GM18907 (cell line): ENCODE measurements around the gene SLC4A8.

Source experiments
- ATAC-seq: cut with Tn5 transposase; IDR thresholded peaks from one replicate; pipeline ENCODE4 v1.9.1; 2021; ENCODE audit warnings: mild to moderate bottlenecking, moderate library complexity; ENCODE audit not compliant: unreplicated experiment

SLC4A8 gene

DNA sequence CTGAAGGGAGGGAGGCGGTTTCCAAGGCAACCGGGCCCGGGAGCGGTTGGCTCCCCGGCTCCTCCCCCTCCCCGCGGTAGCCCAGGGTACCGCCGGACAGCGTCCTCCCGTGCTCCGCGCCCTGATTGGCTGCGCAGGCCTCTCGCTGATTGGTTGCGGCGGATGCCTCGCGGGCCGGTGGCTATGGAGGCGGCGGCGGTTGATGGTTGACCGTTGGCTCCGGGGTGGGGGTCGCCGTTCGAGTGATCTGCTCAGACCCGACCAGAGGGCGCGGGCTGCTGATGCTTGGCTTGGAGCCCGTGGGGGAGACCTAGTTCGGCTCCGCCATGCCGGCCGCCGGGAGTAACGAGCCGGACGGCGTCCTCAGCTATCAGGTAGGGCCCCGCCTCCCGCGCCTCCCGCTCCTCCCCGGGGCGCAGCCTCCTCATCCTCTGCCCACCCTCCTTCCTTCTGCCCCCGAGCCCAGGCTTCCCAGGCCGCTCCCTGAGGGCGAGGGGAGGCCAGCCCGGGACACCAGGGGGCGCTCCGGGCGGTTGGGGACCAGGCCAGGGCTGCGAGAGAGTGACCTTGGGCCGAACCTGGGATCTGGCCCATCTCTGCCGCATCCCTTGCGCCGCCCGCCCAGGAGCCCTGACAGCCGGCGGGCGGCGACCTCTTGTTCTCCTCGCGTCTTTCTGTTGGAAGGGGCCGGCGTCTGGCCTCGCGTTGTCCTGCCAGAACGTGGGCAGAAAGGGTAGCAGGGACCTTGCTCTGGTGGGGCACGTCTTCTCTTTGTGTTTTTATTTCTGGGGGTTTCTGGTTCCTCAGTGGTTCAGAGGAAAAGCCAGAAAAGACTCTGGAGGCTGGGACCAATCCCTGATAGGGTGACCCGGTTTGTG lies at the start of gene SLC4A8:
Gene SLC4A8 (plus strand): TSS at position 170 of the 878 bp plus-strand sequence. CDS start 157 bp downstream, at position 327.
- ATAC-seq = peak; percentile 86

DNA sequence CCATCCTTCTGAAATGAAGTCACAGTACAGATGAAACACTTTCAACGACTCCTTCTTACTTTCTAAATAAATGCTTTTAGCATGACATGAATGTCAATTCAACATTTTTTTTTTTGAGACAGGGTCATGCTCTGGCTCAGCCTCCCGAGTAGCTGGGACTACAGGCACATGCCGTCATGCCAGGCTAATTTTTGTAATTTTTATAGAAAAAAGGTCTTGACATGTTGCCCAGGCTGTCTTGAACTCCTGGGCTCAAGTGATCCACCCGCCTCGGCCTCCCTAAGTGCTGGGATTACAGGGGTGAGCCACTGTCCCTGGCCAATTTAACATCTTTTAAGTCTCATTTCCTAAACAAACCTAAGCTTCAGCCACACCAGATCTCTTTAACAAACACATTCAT lies 49.8 kb upstream of the SLC4A8 start:
- no peak for ATAC-seq

DNA sequence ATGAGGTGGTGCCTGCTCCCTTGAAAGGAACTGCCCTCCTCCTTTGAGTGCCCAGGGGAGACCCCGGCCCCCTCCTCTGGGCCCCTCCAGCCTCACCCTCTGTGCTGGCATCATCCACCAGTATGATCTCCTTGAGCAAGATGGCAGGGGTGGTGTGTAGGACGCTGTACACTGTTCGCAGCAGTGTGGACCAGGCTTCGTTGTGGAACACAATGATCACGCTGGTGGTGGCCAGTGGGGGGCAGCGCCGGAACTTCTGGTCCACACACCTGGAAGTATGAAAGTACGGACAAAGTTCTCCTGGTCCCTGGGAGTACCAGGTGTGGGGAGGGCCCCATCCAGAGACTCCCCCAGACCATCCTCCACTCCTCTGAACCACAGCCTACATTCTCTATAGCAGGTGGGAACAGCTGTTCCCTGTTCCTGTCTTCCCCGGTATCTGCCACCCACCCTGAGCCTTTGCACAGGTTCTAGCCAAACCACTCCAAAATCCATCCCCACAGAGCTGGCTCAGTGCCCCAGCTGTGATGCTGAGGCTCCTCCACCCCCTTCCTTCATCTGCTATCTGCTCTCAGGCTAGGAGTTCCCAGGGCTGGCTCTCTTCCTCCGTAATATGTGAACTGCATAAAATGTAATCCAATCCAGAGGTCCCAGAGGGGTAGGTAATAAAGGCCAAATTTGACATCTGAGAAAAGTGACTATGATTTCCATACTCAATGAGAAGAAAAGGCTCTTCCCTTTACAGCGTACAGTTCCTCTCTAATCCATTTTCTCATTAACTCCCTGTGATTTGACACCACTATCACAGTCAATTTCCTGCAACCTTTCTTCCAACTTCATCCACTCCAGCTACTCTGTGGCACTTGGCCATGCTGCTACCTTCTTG lies 47.3 kb upstream of the SLC4A8 start:
- ATAC-seq = no peak

DNA sequence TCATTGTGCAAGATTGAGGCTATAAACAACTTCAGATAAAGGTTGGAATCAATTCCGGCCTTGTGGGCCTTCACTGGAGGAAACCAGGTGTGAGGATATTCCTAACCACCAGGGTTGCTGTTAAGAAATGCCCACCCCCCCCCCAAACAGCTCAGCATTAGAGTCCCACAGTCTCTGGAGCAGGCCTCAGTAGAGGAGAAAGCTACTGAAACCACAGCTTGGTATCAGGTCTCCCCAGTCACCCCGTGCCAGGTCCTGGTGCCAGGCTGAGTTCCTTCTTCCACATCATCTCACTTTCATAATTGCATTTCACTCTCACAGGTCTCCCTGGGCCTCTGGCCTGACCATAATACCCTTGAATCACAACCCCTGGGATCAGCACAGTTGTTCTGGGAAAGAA lies 45.9 kb upstream of the SLC4A8 start:
- ATAC-seq = no peak

DNA sequence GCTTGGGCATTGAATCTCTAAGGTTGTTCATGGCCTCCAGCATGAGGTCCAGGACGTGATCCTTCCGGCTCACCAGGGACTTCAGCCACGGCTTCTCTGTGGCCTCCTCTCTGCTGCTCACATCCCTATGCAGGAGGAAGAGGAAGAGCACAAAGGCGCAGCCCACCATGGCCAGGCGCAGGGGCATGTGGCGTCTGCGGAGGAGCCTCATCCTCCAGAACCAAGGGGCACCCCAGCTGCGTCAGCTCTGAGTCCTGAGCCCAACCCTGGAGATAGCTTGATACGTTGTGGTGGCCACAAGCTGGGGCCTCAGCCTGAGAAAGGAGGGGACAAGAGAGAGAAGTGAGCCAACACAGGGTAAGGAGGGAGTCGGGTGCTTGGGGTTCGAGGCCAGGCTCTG lies 45.1 kb upstream of the SLC4A8 start:
- ATAC-seq = no peak

DNA sequence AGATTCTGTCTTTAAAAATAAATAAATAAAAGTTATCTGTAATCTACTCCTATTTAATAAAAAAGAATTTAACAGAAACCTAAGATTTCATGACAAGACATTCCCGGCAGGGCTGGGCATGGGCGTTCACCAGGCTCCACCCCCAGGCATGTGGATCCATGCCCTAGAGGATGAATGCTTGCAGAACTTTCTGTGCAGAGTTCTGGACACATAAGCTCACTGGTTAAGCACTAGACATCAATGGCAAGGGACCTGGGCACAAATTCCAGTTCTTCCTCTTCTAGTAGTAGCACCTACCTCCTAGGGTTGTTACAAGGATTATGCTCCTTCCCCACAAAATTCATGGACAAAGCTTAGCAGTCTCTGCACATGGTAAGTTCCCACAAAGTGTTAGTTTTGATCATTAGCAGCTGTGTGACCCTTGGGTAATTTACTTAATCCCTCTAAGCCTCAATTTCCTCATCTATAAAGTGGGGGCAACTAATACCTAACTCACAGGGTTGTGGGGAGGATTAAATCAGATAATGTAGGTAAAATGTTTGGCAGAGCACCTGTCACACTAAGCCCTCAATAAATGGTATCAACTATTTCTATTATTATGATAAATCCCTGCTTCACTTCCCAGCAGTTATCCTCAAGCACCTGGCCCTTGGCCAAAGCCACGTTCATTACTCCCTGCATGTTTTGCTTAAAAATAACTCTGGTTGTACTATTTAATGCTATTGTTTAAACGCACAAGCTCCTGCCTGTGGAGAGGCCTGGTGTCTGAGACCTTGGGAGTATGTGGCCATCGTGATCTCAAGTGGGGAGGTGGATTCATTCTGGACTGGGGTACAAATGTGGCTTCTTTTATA lies 43.2 kb upstream of the SLC4A8 start:
- no peak for ATAC-seq

DNA sequence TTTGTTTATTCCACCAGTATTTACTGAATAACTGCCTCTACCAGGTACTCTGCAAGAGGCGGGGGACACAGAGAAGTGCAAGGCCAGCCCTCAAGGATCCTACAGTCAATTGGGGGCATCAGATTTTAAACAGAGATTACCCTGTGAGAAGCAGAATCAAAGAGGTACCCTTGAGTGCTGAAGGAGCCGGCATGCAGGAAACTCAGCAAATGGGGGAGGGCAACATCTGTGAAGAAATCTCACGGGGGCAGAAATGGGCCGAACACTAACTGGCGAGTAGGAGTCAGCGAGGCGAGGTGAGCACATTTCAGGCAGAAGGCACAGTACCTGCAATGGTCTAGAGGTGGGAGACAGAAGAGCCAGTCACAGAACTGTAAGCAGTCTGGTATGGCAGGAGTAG lies 42.5 kb upstream of the SLC4A8 start:
- ATAC-seq = no peak

DNA sequence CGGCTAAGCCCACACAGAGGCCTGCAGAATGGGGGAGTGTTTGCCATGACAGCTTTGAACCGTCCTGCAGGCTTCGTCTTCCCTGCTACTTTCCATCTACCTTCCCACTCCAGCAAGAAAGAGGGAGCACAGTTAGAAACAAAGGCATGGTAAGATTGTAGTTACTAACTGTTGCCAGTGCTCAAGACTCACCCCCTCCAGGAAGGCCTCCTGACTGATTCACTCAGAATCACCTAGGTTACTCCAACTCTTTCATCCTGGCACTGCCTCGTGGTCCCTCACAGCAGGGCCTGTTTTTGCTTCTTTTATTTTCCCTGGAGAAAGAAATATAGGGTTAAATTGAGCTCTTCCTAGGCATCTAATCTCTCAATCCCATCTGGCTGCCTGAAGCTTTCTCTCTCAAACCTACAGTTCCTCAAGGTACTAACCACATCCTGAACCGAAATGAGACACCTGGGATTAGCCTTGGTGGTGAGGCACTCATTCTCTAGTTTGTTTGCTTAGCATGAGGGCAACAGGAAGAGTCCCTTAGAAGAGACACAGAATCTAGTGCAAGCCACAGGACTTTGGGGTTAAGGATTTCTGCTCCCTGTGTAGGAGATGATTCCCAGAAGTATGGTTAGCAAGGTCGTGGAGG lies 41.2 kb upstream of the SLC4A8 start:
- ATAC-seq = no peak

DNA sequence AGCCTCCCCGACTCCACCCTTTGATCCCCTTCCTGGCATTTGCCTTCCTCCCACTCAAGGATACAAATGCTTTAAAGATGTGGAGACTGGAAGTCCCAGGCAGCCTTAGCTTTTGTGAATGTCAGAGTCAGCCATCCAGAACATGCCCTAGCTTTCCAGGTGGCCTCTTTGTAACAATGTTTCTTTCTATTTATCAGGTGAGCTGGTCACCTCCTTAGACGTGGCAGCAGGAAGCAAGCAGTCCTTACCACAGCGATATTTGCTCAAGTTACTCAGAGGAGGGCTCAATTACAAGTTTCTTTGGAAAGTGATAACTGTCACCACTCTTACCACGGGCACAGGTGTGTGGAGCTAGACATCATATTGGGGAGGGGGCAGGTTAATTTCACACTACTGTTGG lies 38.3 kb upstream of the SLC4A8 start:
- no peak for ATAC-seq

DNA sequence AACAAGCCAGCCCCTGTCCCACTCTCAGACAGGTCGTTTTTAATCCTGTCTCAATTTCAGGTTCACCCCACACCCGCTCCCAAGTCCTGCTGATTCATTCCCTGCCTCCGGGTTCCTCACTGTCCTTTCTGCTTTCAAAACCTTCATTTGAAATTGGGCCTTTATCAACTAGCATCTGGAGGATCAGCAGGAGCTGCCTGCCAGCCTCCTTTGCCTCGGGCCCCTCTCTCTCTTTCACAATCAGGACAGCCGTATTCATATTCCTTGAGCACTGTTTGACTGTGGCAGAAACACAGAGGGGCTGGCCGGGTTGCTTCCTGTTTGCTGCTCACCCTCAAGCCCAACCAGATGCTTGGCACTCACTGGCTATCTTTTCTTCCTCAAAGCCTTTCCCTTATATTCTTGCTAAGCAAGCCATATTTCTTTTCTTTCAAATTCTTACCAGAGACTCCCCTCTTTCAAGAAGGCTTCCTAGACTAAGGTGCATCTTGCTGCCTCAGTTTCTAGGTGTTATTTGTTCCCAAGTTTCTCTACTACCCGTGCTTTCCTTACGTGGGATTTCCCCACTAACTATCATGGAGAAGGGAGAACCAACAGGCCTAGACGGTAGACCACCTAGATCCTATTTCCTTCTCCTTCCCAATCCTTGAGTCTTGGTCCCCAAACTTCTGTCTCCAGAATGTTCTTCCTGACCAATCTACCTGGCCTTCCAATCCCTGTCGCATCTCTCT lies 36.4 kb upstream of the SLC4A8 start:
- no peak for ATAC-seq

DNA sequence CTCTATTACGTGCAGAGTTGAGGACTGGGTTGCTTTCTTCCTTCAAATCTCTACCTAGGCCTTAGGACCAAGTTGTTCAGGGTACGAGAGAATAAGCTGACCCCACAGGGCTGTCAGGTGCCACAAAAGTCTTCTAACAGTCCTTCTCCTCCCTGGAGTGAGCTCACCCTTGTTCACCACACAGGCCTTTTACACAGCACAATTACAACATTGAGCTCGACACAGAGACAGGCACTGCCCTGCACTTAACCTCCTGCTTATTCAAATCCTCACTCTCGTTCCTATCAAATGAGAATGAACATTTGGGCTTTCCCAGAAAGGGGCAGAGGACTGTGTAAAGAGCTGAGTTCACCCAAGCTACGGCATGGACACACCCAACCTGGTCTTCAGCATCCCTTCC lies 35.8 kb upstream of the SLC4A8 start:
- ATAC-seq = no peak

DNA sequence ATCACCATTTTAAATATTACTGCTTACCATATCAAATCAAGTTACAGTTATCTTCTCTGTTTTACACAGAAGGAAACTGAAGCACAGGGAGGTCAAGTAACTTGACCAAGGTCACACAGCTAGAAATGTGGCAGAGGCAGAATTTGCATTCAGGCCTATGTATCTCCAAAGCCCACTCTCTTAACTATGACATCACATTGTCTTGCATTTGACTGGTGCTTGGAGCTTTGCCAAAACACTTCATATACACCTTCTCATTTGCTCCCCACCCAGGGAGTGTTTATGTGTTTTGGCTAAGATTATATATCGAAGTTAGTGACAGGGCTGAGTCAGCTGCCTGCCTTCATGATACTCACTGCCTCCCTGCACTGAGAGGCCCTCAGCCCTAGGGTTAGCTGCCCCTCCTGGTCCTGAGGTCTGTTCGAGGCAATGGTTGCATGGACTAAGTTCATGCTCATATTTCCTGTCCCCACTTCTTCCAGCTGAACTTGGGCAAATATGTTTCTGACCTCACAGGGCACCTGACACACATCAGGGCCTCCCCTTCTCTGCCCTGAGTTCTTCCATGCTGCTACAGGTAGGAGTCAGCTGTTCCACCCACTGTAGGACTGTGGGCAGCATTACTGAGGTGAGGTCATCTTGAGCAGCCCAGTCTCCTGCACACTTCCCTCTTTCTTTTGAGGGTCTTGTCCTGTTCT lies 35.2 kb upstream of the SLC4A8 start:
- ATAC-seq = no peak

DNA sequence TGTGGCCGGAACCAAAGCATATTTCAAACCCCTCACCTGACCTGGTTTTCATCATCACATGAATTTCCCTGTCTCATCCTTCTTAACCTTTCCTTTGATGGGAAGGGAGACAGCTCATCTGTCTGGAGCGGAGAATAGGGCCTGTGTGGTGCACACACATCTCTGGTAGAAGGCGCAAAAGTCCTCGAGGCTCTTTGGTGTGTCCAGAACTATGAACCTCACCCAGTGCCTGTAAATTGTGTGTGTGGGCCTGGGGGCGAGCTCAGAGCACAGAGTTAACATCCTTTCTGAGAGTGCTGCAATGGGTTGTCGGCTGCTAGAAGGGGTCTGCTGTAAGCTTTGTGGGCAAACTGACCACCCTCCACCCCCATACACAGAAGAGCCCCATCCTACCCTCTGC lies 34.2 kb upstream of the SLC4A8 start:
- no peak for ATAC-seq

DNA sequence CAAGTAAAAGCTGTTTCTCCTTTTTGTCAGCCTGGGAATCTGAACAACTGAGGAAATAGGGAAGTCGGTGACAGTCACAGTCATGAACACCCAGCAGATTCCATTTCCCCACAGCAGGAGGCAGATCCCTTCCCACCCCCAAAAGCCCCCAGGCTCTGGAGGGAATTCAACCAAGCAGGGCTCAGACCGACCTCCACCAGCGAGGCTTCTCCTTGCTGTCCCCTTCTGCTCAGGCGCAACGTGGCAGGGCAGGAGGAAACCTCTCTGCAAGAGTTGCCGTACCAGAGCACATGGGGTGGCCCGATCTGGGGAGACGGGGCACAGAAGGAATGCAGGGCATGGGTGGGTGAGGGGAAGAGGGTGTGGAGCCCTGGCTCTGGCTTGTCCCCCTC lies 33.7 kb upstream of the SLC4A8 start:
- no peak for ATAC-seq

DNA sequence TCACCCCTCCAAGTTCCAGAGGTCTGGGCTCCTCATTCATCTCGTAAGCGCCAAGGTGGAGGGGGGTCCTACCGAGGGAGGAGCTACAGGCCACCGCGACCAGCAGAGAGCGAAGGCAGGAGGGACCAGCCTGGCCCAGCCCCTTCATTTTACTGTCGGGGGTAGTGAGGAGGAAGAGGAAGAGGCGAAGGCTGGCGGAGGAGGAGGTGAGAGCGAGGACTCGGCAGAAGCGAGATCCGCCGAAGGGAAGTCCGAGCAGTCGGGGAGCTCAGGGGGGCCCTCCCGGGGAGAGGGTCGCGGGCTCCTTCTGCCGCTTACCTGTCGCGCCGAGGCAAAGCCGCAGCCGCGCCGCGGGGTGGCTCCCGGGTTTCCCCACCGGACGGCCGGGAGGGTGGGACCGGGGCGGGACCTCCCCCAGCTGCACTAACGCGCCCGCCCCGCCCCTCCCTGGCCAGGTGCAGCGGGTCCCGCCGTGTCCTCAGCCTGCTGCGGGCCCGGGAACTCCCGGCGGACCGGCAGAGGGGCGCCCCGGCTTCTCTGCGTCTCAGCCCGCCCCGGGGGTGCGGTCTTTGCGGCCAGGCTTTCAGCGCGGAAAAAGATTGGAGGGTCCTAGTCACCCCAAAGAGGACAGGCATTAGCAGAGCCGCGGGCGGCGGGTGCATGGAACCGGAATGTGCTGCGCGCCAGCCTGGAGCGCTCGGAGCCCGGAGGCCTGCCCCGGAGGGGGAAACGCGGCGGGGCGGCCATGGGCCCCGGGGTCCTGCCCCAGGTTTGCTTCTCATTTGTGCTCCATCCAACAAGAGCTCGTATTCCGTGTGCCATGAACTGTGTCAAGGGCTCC lies 33.1 kb upstream of the SLC4A8 start, which contains the start of gene GALNT6:
Gene GALNT6 (minus strand): TSS at position 124 of the 841 bp plus-strand sequence. CDS start 11,625 bp downstream, outside the sequence.
- peak; percentile 51 for ATAC-seq

DNA sequence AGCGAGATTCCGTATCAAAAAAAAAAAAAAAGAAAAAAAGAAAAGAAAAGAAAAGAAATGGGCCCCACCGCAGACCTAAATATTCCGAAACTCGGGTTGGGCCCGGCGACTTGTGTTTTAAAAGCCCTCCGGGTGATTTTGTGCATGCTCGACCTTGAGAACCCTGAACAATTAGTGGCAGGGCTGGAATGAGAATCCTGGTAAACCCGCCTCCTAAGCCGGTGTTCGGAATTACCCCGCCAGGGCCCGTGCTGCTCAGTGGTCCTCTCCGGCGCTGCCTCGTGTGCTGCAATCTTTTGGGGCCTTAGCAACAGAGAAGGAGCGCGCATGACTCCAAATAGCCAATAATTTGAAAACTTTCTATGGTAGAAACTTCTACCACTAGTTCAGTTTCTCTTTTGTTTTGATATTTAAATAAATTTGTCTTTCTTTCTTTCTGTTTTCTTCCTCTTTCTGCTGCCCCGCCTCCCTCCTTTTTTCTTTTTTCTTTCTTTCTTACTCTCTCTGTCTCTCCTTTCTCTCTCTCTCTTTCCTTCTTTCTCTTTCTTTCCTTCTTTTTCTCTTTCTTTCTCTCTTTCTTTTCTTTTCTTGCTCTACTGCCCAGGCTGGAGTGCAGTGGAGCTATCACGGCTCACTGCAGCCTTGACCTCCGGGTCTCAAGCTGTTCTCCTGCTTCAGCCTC lies 31.9 kb upstream of the SLC4A8 start:
- ATAC-seq = peak; percentile 32

DNA sequence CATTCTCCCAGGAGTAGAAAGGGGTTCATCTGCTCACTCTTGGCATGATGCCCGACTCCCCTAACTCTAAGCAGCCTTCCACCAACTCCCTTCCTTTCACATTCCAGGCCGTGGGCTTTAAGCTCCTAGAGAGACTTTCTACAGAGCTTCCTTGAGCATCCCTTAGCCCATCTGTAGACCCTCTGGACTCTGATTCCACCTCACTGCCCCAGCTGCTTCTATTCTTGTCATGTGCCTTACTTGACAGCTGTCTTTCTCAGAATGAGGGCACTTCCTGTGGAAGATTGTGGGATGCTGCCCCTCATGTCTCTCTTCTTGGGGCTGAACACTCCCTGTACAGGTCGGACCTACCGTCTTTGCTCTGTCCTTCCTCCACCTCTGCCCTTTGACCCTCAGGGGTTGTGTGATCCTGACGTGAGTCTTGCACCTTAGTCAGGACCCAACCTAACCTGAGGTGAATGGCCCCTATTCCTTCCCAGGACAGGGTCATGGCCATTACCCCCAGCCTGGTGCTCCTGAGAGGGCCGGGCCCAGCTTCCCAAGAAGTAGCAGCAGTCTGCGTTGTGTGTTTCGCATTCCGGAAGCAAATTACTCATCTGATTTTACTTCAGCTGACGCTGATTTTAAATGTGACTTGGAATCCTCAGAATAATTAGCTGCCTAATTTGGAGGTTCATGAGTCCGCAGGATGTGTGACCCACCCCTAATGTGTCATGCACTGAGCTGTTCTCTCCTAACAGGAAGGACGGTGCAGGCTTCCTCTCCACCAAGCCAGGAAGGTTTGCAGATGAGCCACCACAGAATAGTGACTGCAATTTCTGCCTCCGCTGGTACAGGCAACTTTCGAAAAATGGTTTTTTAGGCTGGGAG lies 30.7 kb upstream of the SLC4A8 start:
- ATAC-seq = no peak
